ENCODE measurements around the gene SFXN2.

DNA sequence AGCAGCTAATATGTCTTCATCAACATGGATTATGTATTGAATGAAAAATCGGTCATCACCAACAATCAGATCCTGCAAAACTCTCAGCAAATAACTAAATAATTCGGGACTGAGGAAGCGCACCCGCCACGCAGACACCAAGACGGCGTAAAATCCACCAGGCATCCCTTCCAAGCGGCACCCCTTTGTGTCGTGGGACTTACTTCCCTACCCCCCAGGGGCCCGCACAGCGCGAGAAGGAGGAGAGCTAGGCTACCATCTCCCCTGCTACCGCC, 960 bp upstream of the SFXN2 start:
- TF ChIP-seq, protein P1, sequence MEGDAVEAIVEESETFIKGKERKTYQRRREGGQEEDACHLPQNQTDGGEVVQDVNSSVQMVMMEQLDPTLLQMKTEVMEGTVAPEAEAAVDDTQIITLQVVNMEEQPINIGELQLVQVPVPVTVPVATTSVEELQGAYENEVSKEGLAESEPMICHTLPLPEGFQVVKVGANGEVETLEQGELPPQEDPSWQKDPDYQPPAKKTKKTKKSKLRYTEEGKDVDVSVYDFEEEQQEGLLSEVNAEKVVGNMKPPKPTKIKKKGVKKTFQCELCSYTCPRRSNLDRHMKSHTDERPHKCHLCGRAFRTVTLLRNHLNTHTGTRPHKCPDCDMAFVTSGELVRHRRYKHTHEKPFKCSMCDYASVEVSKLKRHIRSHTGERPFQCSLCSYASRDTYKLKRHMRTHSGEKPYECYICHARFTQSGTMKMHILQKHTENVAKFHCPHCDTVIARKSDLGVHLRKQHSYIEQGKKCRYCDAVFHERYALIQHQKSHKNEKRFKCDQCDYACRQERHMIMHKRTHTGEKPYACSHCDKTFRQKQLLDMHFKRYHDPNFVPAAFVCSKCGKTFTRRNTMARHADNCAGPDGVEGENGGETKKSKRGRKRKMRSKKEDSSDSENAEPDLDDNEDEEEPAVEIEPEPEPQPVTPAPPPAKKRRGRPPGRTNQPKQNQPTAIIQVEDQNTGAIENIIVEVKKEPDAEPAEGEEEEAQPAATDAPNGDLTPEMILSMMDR (IDR thresholded peaks at IDR 0.05; ENCODE audit: low read length): no peak
- TF ChIP-seq EZH2 (optimal IDR thresholded peaks at IDR 0.05; ENCODE audit: low read depth, low read length): no peak
